Measurements from ENCODE around the gene ACTL10. TPM values are rescaled to one million over a fixed set of nuclear protein-coding genes. Genes with fewer than 3 reads are reported as not detected.

The ACTL10 gene
- total RNA-seq, 1 experiment from 2014 or later = 1.3 TPM

- TF ChIP-seq GABPB1 (CRISPR knock-in tag; IDR thresholded peaks at IDR 0.05) = no peak
- TF ChIP-seq E2F5 (CRISPR knock-in tag; IDR thresholded peaks at IDR 0.05) = no peak
- TF ChIP-seq, protein P1, sequence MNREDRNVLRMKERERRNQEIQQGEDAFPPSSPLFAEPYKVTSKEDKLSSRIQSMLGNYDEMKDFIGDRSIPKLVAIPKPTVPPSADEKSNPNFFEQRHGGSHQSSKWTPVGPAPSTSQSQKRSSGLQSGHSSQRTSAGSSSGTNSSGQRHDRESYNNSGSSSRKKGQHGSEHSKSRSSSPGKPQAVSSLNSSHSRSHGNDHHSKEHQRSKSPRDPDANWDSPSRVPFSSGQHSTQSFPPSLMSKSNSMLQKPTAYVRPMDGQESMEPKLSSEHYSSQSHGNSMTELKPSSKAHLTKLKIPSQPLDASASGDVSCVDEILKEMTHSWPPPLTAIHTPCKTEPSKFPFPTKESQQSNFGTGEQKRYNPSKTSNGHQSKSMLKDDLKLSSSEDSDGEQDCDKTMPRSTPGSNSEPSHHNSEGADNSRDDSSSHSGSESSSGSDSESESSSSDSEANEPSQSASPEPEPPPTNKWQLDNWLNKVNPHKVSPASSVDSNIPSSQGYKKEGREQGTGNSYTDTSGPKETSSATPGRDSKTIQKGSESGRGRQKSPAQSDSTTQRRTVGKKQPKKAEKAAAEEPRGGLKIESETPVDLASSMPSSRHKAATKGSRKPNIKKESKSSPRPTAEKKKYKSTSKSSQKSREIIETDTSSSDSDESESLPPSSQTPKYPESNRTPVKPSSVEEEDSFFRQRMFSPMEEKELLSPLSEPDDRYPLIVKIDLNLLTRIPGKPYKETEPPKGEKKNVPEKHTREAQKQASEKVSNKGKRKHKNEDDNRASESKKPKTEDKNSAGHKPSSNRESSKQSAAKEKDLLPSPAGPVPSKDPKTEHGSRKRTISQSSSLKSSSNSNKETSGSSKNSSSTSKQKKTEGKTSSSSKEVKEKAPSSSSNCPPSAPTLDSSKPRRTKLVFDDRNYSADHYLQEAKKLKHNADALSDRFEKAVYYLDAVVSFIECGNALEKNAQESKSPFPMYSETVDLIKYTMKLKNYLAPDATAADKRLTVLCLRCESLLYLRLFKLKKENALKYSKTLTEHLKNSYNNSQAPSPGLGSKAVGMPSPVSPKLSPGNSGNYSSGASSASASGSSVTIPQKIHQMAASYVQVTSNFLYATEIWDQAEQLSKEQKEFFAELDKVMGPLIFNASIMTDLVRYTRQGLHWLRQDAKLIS (CRISPR knock-in tag; IDR thresholded peaks at IDR 0.05; ENCODE audit: borderline replicate concordance) = no peak
- TF ChIP-seq TEAD1 (CRISPR knock-in tag; IDR thresholded peaks at IDR 0.05) = no peak
- no peak for TF ChIP-seq CBFB (CRISPR knock-in tag; IDR thresholded peaks at IDR 0.05; ENCODE audit: low read depth)
- no peak for TF ChIP-seq ZNF121 (CRISPR knock-in tag; IDR thresholded peaks at IDR 0.05)
- Mint-ChIP-seq H3K4me1 (peaks cover 17% of the 10 kb centered on the region), H3K36me3 (peaks cover 11% of the 10 kb centered on the region), H3K27ac (peak overlapping the region; percentile 42; the same call in 1 of the 2 replicates), H3K27me3 (ENCODE audit: low read depth) (peaks cover 14% of the 10 kb centered on the region), H3K9me3 (peaks cover 11% of the 10 kb centered on the region), H3K4me3 (no peak overlapping the region)
- ChIA-PET CTCF (interaction anchor here (0.8 to 1.0 kb wide), 3 partner anchors 9 to 38 kb away, joined by 4 to 6 read pairs (median 4); partner anchors contain the start of gene ZNF341), POLR2A (interaction anchor here (0.6 to 0.7 kb wide), 2 partner anchors 22 to 237 kb away, joined by 3 read pairs; no protein-coding TSS in a partner anchor)
- ATAC-seq (no peak), DNase-seq (ENCODE audit: low spot score) (no peak)
Measured at GRCh38 chr20:33694639-33695012, 27.9 kb downstream of the ACTL10 start.

DNA sequence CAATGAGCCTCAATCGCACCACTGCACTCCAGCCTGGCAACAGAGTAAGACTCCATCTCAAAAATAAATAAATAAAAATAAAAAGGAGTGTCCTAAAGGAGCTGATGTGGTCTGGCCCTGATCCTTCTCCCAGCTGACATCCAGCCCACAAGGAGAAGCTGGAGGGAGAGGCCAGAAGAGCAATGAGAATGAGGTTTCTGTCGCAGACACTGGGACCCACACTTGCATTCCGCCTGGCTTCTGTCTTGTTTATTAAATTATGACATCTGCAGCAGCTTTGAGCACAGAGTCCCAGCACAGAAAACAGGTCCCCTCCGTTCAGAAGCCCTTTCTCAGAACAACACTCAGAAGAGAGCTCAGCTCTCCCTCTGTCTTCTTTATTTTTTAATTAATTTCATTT is 29.7 kb downstream of the ACTL10 start:
- Mint-ChIP-seq H3K27ac (no peak overlapping the region), H3K4me1 (peaks cover 14% of the 10 kb centered on the region), H3K27me3 (ENCODE audit: low read depth) (peaks cover 5% of the 10 kb centered on the region), H3K4me3 (no peak overlapping the region), H3K36me3 (peaks cover 15% of the 10 kb centered on the region), H3K9me3 (peaks cover 11% of the 10 kb centered on the region)
- no peak for DNase-seq (ENCODE audit: low spot score)
- ChIA-PET POLR2A (no interaction called here), CTCF (no interaction called here)
- no peak for ATAC-seq
- TF ChIP-seq NFYB (CRISPR knock-in tag; conservative IDR thresholded peaks at IDR 0.05; ENCODE audit: low read depth) (no peak), ZNF416 (CRISPR knock-in tag; IDR thresholded peaks at IDR 0.05) (no peak)

DNA sequence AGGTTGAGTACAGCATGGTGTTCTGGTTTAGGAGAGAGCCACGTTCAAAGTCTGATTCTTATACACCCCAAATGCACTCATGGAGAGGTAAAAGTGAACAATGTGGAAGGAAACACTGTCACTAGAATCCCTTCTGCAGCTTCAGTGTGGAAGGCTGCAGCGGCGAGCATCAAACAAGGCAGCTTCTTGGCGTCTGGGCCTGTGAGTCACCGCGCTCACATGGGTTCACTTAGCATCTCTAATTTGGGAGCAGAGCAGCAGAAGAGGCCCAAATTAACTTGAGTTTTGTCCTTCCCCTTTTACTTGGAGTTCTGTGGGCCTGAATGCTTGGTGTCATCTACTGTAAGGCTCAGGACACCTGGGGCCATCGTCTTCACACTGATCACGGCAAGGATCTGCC is 30.4 kb downstream of the ACTL10 start:
- CTCF ChIA-PET = no interaction called here
- Mint-ChIP-seq H3K27ac (no peak overlapping the region), H3K9me3 (peaks cover 15% of the 10 kb centered on the region), H3K36me3 (peaks cover 19% of the 10 kb centered on the region), H3K4me1 (peaks cover 14% of the 10 kb centered on the region), H3K4me3 (no peak overlapping the region), H3K27me3 (ENCODE audit: low read depth) (peaks cover 9% of the 10 kb centered on the region)
- POLR2A ChIA-PET = no interaction called here
- ATAC-seq (no peak), DNase-seq (ENCODE audit: low spot score) (no peak)
- no peak for TF ChIP-seq RELA (CRISPR knock-in tag; IDR thresholded peaks at IDR 0.05; ENCODE audit: borderline replicate concordance)
- TF ChIP-seq RORB (CRISPR knock-in tag; IDR thresholded peaks at IDR 0.05) = no peak
- no peak for TF ChIP-seq SMAD3 (CRISPR knock-in tag; IDR thresholded peaks at IDR 0.05; ENCODE audit: borderline replicate concordance)
- no peak for TF ChIP-seq ATF3 (CRISPR knock-in tag; conservative IDR thresholded peaks at IDR 0.05)
- TF ChIP-seq, protein P2, sequence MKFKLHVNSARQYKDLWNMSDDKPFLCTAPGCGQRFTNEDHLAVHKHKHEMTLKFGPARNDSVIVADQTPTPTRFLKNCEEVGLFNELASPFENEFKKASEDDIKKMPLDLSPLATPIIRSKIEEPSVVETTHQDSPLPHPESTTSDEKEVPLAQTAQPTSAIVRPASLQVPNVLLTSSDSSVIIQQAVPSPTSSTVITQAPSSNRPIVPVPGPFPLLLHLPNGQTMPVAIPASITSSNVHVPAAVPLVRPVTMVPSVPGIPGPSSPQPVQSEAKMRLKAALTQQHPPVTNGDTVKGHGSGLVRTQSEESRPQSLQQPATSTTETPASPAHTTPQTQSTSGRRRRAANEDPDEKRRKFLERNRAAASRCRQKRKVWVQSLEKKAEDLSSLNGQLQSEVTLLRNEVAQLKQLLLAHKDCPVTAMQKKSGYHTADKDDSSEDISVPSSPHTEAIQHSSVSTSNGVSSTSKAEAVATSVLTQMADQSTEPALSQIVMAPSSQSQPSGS (CRISPR knock-in tag; IDR thresholded peaks at IDR 0.05; ENCODE audit: borderline replicate concordance, low read depth) = no peak
- TF ChIP-seq MXD4 (CRISPR knock-in tag; IDR thresholded peaks at IDR 0.05; ENCODE audit: borderline replicate concordance) = no peak
- no peak for TF ChIP-seq MLX (CRISPR knock-in tag; IDR thresholded peaks at IDR 0.05)
- no peak for TF ChIP-seq ZNF121 (CRISPR knock-in tag; IDR thresholded peaks at IDR 0.05)
- TF ChIP-seq E2F5 (CRISPR knock-in tag; IDR thresholded peaks at IDR 0.05) = no peak
- TF ChIP-seq, protein P3, sequence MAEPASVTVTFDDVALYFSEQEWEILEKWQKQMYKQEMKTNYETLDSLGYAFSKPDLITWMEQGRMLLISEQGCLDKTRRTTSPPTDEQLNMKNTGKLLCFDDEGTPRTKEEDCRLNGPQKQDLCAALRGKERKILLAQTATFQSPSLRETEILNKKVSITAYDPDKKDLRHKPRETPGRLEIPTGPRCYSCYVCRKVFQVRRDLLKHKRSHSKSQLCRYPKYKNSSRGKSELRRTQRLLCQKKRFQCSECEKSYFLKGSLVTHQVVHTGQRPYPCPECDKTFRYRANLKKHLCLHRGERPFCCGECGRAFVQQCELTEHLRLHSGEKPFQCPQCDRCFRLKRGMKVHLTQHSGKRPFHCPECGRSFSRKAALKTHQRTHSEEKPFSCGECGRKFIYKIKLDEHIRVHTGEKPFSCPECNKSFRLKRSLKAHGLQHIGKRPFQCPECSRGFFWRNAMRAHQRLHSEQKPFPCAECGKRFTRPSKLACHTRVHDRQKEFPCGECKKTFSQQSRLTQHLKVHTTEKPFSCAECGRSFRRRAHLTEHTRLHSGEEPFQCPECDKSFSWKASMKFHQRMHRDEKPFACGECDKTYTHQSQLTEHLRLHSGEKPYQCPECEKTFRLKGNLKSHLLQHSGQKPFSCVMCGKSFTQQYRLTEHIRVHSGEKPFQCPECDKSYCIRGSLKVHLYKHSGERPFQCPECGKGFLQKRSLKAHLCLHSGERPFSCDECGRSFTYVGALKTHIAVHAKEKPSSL (CRISPR knock-in tag; conservative IDR thresholded peaks at IDR 0.05) = no peak
- no peak for TF ChIP-seq MYBL2 (CRISPR knock-in tag; IDR thresholded peaks at IDR 0.05)
- TF ChIP-seq ESRRA (CRISPR knock-in tag; IDR thresholded peaks at IDR 0.05; ENCODE audit: borderline replicate concordance) = no peak
- no peak for TF ChIP-seq ZBTB21 (CRISPR knock-in tag; IDR thresholded peaks at IDR 0.05; ENCODE audit: borderline replicate concordance)
- TF ChIP-seq JAZF1 (CRISPR knock-in tag; IDR thresholded peaks at IDR 0.05) = no peak
- TF ChIP-seq ZMAT4 (CRISPR knock-in tag; IDR thresholded peaks at IDR 0.05) = no peak

All from WTC11 (cell line).